Stimulated activated CD4-positive, alpha-beta T cell treated with anti-CD3 and anti-CD28 coated beads, TNF-alpha, amount 100 ng/mL, for 1 hour (primary cell): ENCODE measurements around the gene SLC6A6.

ENCODE experiments used
- DNase-seq, 3 donors: peaks; one replicate each; pipeline ENCODE4 v3.0.0-alpha.2; 2020; ENCODE audit warnings: low read depth in 3 of 3, low spot score in 1 of 3

SLC6A6 gene

DNA sequence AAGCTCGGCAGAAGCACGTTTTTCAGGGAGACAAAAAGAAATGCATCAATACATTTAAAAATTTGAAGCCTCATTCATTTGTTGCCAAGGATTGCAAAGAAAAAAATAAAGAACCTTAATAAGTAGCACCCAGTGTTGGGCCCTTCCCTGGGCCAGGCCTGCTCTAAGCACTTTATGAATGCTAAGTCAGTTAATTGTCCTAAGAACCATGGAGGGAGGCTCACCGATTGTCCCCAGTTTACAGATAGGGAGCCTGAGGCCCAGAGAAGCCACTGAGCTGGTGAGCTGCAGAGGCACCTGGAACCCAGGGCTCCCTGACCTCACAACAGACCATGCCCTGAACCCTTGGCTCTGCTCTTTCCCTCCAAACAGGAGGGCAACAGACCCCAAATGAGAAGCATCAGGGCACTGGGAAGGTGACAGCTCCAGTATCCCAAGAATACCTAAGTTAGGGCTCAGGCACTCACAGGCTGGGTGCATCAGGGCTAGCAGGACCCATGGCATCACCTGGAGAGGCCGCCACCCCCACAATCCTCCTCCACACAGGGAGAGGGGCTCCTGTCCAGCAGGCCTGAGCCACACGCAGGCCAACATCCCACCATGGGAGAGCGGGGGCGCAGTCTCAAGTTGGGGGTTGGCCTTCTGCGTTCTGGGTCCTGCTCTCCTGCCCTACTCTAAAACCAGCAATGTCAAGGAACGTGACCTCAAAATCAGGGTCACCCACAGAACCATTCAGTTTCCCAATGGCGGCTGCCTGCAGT is 133.8 kb downstream of the SLC6A6 start:
- no peak for DNase-seq

DNA sequence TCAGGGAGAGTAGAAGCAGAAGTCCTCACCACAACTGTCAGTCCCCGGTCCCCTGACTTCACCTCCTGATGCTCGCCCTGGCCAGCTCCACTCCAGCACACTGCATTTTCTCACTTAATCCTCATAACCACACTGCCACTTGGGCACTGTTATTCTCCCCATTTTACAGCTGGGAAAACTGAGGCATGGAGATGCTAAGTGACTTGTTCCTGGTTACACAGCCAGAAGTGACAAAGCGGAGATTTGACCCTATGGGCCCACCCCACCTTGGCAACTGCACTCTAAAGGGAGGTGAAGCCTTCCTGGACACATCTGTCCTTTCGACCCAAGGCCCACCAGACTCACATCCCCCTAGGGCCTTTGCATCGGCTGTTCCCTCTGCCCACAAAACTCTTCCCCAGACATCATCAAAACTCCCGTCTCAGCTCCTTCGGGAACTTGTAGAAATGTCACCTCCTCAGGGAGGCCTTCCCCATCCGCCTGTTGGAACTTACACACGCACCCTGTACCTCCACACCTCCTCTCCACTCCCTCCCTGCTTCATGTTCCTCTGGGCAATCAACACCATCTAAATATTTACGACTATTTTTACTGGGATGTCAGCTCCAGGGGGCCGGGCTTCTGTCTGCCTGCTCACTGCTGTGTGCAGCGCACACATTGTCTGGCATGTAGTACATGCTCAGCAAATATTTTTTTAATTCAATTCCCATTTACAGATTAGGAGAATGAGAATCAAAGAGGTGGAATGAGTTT is 134.6 kb downstream of the SLC6A6 start:
- no peak for DNase-seq

DNA sequence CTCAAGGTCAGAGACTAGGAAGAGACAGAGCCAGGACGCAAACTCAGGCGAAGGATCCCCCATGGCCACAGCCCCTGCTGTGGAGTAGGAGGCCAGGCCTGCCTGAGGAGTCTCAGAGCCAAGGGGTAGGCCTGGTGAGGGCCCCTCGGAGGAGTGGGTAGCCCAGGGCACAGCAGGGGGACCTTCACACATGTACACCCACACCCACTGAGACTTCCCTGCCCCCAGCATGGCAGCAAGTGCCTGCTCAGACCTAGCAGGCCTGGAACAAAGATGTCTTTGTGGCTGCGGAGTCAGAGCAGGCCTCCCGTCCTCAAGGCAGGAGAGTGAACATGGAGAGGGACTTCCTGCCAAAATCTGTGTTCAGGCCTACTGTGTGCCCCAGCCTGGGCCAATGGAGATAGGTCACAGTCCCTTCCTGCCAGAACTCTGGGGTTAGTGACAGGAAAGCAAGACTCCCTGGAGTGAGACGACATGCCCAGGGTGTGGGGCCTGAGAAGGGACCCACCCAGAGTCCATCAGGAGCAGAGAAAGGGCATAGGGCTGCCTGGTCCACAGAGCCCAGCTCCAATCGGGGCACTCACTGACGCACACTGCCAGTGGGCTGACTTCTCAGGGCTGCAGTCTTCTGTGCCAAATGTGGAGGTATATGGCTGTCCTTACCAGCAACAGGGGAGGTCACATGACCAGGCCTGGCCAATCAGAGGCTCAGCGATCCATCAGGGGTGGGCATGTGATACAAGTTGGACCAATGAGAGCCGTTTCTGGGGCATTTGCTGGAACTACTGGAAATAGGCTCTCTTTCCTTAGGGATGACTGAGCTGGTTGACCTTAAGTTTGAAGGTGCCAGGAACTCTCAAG is 135.4 kb downstream of the SLC6A6 start:
- no peak for DNase-seq

DNA sequence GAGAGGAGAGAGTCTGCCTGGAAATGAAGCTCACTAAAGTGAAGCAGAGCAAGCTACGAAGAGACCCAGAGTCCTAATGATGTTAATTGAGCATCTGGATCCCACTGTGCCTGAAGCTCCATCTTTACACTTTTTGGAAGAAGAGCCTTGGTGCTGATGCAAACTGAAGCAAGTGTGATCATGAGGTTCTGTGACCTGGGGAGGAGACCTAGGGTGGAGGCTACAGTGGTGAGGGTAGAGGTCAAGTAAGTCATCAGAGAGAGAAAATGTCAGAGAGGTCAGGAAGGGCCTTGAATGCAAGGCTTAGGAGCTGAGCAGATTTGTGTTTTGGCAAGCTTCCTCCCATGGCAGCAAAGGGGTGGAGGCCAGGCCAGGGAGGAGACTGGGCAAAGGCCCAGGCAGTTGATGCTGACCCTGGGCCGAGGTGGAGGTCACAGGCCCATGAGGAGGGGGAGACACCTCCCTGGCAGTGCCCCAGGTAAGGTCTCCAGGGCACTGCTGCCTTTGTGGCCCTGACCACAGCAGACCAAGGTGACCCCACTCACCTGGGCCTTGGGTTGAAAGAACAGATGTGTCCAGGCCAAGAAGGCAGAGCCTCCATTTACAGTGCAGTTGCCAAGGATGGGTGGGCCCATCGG is 136.2 kb downstream of the SLC6A6 start:
- DNase-seq, result no peak
